Spleen (tissue), 11 donors: ENCODE measurements around the gene CXXC5. TPM values are rescaled to one million over a fixed set of nuclear protein-coding genes. Genes with fewer than 3 reads are reported as not detected.

Experiments used
- DNase-seq: peaks from one replicate; pipeline ENCODE4 v3.0.0-alpha.2; 2020
- H3K27ac ChIP-seq, 8 donors: fragments of 200-600 bp; sonication (generic) in 7 of 8; 1 replicate in 4 of 8; 2 replicates in 4 of 8; pipeline versions ENCODE4 v1.5.0 to v1.8.0; 2016 to 2021; ENCODE audit warnings: inconsistent platforms in 4 of 8, mild to moderate bottlenecking in 4 of 8, moderate library complexity in 1 of 8
- H3K27me3 ChIP-seq, 7 donors: fragments of 200-600 bp; sonication (generic) in 6 of 7; replicated peaks in 1 of 7; 1 replicate in 4 of 7; 2 replicates in 3 of 7; pipeline versions ENCODE4 v1.5.0 to v1.8.0; 2016 to 2021; ENCODE audit warnings: inconsistent platforms in 3 of 7, mild to moderate bottlenecking in 1 of 7
- H3K36me3 ChIP-seq, 6 donors: fragments of 200-600 bp; sonication (generic) in 5 of 6; 1 replicate in 4 of 6; 2 replicates in 2 of 6; pipeline versions ENCODE4 v1.5.0 to v1.8.0; 2016 to 2021; ENCODE audit warnings: inconsistent platforms in 2 of 6
- H3K4me1 ChIP-seq, 6 donors: fragments of 200-600 bp; sonication (generic) in 5 of 6; 1 replicate in 3 of 6; 2 replicates in 3 of 6; pipeline versions ENCODE4 v1.5.0 to v1.8.0; 2016 to 2021; ENCODE audit warnings: inconsistent platforms in 3 of 6
- H3K4me3 ChIP-seq, 8 donors: fragments of 200-600 bp; sonication (generic) in 7 of 8; 1 replicate in 4 of 8; 2 replicates in 4 of 8; pipeline versions ENCODE4 v1.5.0 to v1.8.0; 2016 to 2021; ENCODE audit warnings: inconsistent platforms in 4 of 8, mild to moderate bottlenecking in 4 of 8, moderate library complexity in 2 of 8
- H3K9me3 ChIP-seq, 8 donors: fragments of 200-600 bp; sonication (generic) in 7 of 8; 1 replicate in 4 of 8; 2 replicates in 4 of 8; pipeline versions ENCODE4 v1.5.0 to v1.8.0; 2016 to 2021; ENCODE audit warnings: inconsistent platforms in 4 of 8
- CTCF ChIP-seq, 11 experiments: fragments of 200-600 bp in 7 of 11; fragments of 450-650 bp in 4 of 11; sonication (generic) in 4 of 11; IDR thresholded peaks in 8 of 11; conservative IDR thresholded peaks in 3 of 11; 1 replicate in 7 of 11; 2 replicates in 4 of 11; pipeline versions ENCODE4 v1.4.0 to v1.8.0; 2016 to 2021; ENCODE audit warnings: antibody characterized with exemption in 11 of 11, inconsistent platforms in 4 of 11, mild to moderate bottlenecking in 1 of 11
- POLR2A ChIP-seq, 3 donors: fragments of 450-650 bp; IDR thresholded peaks; one replicate each; pipeline ENCODE4 v1.5.1; 2017; ENCODE audit warnings: antibody characterized with exemption in 3 of 3, mild to moderate bottlenecking in 1 of 3
- POLR2AphosphoS5 ChIP-seq, 3 donors: sonication (generic); formaldehyde crosslinking; IDR thresholded peaks; one replicate each; pipeline ENCODE4 v1.5.1; 2017; ENCODE audit warnings: antibody characterized with exemption in 3 of 3
- WGBS, 5 donors: extraction: QIAGEN DNeasy Blood & Tissue Kit in 3 of 5; methylation state at CpG; one replicate each; pipeline versions ENCODE4 v1.1.5 to v1.1.7; 2013 to 2018; 5-methylcytosine and 5-hydroxymethylcytosine counted together
- intact Hi-C: fragments of 100-400 bp; cut with DNase I; formaldehyde crosslinking; loops from one replicate; pipeline ENCODE4 v1.15.0; 2023; ENCODE audit warnings: low total_unique reads
- polyA plus RNA-seq, 3 donors: library from polyadenylated mRNA; stranded (reverse); fragments of 200-250 nt; gene quantifications; one replicate each; pipeline ENCODE4 v1.2.1, GENCODE V29; 2013
- total RNA-seq, 7 donors: library from RNA; depleted of rRNA in 3 of 7; stranded (reverse); fragments of >200 nt in 3 of 7; fragmentation: NEBNext Ultra II Directional in 4 of 7; extraction: Animal tissue kit (Norgen Biotek cat#: 25700) in 4 of 7; gene quantifications; one replicate each; pipeline versions ENCODE4 v1.1.0 to v1.2.1, GENCODE V29; 2016 to 2021
- donor health status: healthy with polysubstance abuse.
- donor health status: DM: no; HTN: no; CAD: no; lungs with moderate emphysema.
- donor health status: DM: no; HTN: no; CAD: no.
- donor health status: Bipolar disorder and iron deficiency.
- donor health status: healthy.
- donor health status: DM: no; HTN: no; CAD: no.
- donor health status: DM: yes; HTN: yes; CAD: no.

Gene CXXC5
- total and polyA plus RNA-seq, 10 donors = 46.4 to 69.5 (median 62.0) TPM

GRCh38 chr5:139709582-139710318 lies 61.6 kb downstream of the CXXC5 start:
- Histone ChIP-seq H3K27ac (peak overlapping the region; percentile 38 to 86 (median 78)), H3K36me3 (no peaks in the 10 kb centered on the region), H3K27me3 (peaks cover 0 to 37% (median 0%) of the 10 kb centered on the region in 7 donors), H3K4me1 (peaks cover 29 to 73% (median 54%) of the 10 kb centered on the region in 6 donors), H3K9me3 (no peaks in the 10 kb centered on the region), H3K4me3 (peak overlapping the region in 7 of 8 donors; percentile 49 to 82 (median 55))
- peak; percentile 90 for DNase-seq
- no peak for TF ChIP-seq CTCF (IDR thresholded peaks at IDR 0.05 in 8 of 11, conservative IDR thresholded peaks at IDR 0.05 in 3 of 11)
- TF ChIP-seq POLR2A (IDR thresholded peaks at IDR 0.05) = no peak
- TF ChIP-seq POLR2AphosphoS5 (IDR thresholded peaks at IDR 0.05) = peak in 1 of 3 donors; percentile 19
- WGBS, 5 donors = 1 to 7% (median 5%) methylated on average over 21 to 56 of the region's 56 CpGs
- intact Hi-C loops = no loop called here

- Histone ChIP-seq H3K36me3 (no peaks in the 10 kb centered on the region), H3K4me1 (peaks cover 29 to 69% (median 54%) of the 10 kb centered on the region in 6 donors), H3K9me3 (no peaks in the 10 kb centered on the region), H3K27ac (peak overlapping the region; percentile 38 to 86 (median 78)), H3K27me3 (peaks cover 0 to 37% (median 0%) of the 10 kb centered on the region in 7 donors), H3K4me3 (peak overlapping the region; percentile 47 to 82 (median 54))
- TF ChIP-seq POLR2A (IDR thresholded peaks at IDR 0.05) = no peak
- peak in 2 of 3 donors; percentile 48 to 54 for TF ChIP-seq POLR2AphosphoS5 (IDR thresholded peaks at IDR 0.05)
- intact Hi-C loops = no loop called here
- 3 to 6% (median 5%) methylated on average over 42 to 60 of the region's 60 CpGs for WGBS, 5 donors
- peak; percentile 87 for DNase-seq
These were observed 62.3 kb downstream of the CXXC5 start for GRCh38 chr5:139710319-139711066.

- H3K36me3 ChIP-seq = no peaks in the 10 kb centered on the region
- H3K9me3 ChIP-seq = no peaks in the 10 kb centered on the region
- intact Hi-C loops = no loop called here
- 1 to 2% (median 1%) methylated on average over 23 to 68 of the region's 68 CpGs for WGBS, 5 donors
- peak overlapping the region; percentile 47 to 82 (median 54) for H3K4me3 ChIP-seq
- peaks cover 24 to 61% (median 47%) of the 10 kb centered on the region in 6 donors for H3K4me1 ChIP-seq
- DNase-seq = peak; percentile 87
- peaks cover 0 to 37% (median 0%) of the 10 kb centered on the region in 7 donors for H3K27me3 ChIP-seq
- TF ChIP-seq POLR2A (IDR thresholded peaks at IDR 0.05) (no peak), POLR2AphosphoS5 (IDR thresholded peaks at IDR 0.05) (no peak), CTCF (IDR thresholded peaks at IDR 0.05 in 8 of 11, conservative IDR thresholded peaks at IDR 0.05 in 3 of 11) (no peak)
- H3K27ac ChIP-seq = peak overlapping the region in 7 of 8 donors; percentile 29 to 86 (median 78)
These were observed 63.1 kb downstream of the CXXC5 start for GRCh38 chr5:139711067-139711905.

- peak; percentile 81 for DNase-seq
These were observed 63.7 kb downstream of the CXXC5 start for GRCh38 chr5:139711906-139712224.

More at GRCh38 chr5:139711906-139712224, 63.7 kb downstream of the CXXC5 start:
- Histone ChIP-seq H3K27ac (peak overlapping the region in 3 of 8 donors; percentile 77 to 80 (median 78)), H3K4me3 (peak overlapping the region in 7 of 8 donors; percentile 47 to 82 (median 55)), H3K4me1 (peaks cover 24 to 56% (median 43%) of the 10 kb centered on the region in 6 donors), H3K36me3 (no peaks in the 10 kb centered on the region), H3K27me3 (peaks cover 0 to 37% (median 0%) of the 10 kb centered on the region in 7 donors), H3K9me3 (no peaks in the 10 kb centered on the region)
- intact Hi-C loops = no loop called here
- WGBS, 5 donors = 15 to 37% (median 21%) methylated on average over 8 to 19 of the region's 19 CpGs
- TF ChIP-seq CTCF (IDR thresholded peaks at IDR 0.05 in 8 of 11, conservative IDR thresholded peaks at IDR 0.05 in 3 of 11) (no peak), POLR2AphosphoS5 (IDR thresholded peaks at IDR 0.05) (no peak), POLR2A (IDR thresholded peaks at IDR 0.05) (no peak)
